ENCODE measurements around the gene CFAP46.

DNA sequence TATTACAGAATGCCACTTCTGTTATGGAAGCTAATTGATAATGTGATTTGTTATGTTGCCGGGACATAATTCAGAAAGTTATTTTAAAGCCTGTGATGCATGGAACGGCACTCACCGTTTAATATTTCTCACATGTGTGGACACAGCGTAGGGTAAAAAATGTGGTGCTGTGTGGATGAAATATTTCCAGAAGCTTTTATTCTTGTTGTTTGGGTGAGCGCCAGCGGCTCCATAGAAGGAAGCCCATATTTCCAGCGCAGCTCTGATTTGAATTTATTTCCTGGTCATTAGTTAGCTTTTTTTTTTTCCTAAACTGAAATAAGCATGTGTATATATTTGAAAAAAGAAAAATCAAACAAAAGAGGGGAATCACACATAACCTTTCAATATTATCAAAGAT, 136.3 kb downstream of the CFAP46 start:
- TF ChIP-seq CTCF (IDR thresholded peaks at IDR 0.05) (no peak), TEAD4 (CRISPR knock-in tag; IDR thresholded peaks at IDR 0.05) (no peak), USF2 (CRISPR knock-in tag; IDR thresholded peaks at IDR 0.05) (no peak), TEAD1 (CRISPR knock-in tag; IDR thresholded peaks at IDR 0.05) (no peak), KAT7 (CRISPR knock-in tag; IDR thresholded peaks at IDR 0.05; ENCODE audit: borderline replicate concordance) (no peak), ZNF317 (CRISPR knock-in tag; IDR thresholded peaks at IDR 0.05; ENCODE audit: borderline replicate concordance, low read depth) (no peak), CREB1 (CRISPR knock-in tag; IDR thresholded peaks at IDR 0.05) (no peak), NR3C1 (CRISPR knock-in tag; conservative IDR thresholded peaks at IDR 0.05; ENCODE audit: low read depth) (no peak), GABPB1 (CRISPR knock-in tag; IDR thresholded peaks at IDR 0.05) (no peak), SP1 (CRISPR knock-in tag; conservative IDR thresholded peaks at IDR 0.05) (no peak)
- TF ChIP-seq, protein P1, sequence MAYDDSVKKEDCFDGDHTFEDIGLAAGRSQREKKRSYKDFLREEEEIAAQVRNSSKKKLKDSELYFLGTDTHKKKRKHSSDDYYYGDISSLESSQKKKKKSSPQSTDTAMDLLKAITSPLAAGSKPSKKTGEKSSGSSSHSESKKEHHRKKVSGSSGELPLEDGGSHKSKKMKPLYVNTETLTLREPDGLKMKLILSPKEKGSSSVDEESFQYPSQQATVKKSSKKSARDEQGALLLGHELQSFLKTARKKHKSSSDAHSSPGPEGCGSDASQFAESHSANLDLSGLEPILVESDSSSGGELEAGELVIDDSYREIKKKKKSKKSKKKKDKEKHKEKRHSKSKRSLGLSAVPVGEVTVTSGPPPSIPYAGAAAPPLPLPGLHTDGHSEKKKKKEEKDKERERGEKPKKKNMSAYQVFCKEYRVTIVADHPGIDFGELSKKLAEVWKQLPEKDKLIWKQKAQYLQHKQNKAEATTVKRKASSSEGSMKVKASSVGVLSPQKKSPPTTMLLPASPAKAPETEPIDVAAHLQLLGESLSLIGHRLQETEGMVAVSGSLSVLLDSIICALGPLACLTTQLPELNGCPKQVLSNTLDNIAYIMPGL (CRISPR knock-in tag; IDR thresholded peaks at IDR 0.05) = no peak
- TF ChIP-seq, protein P2, sequence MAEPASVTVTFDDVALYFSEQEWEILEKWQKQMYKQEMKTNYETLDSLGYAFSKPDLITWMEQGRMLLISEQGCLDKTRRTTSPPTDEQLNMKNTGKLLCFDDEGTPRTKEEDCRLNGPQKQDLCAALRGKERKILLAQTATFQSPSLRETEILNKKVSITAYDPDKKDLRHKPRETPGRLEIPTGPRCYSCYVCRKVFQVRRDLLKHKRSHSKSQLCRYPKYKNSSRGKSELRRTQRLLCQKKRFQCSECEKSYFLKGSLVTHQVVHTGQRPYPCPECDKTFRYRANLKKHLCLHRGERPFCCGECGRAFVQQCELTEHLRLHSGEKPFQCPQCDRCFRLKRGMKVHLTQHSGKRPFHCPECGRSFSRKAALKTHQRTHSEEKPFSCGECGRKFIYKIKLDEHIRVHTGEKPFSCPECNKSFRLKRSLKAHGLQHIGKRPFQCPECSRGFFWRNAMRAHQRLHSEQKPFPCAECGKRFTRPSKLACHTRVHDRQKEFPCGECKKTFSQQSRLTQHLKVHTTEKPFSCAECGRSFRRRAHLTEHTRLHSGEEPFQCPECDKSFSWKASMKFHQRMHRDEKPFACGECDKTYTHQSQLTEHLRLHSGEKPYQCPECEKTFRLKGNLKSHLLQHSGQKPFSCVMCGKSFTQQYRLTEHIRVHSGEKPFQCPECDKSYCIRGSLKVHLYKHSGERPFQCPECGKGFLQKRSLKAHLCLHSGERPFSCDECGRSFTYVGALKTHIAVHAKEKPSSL (CRISPR knock-in tag; conservative IDR thresholded peaks at IDR 0.05) = no peak
